RWPE1 (cell line): ENCODE data around the gene DNAJC11.
"Not testable (repeated sequence)": the region's sequence is repeated elsewhere in the genome, so short reads cannot be mapped to it uniquely, and the experiment has no call there.

Experiments
- CTCF ChIA-PET: fragments of 350-600 bp; sonication (Branson Sonifier 250); formaldehyde crosslinking; extraction: SDS; loops from one replicate; lab custom pipeline; 2021; lab: Yijun Ruan, JAX
- POLR2A ChIA-PET: fragments of 400-600 bp; formaldehyde crosslinking; extraction: SDS; loops from one replicate; lab custom pipeline; 2020; ENCODE audit warnings: antibody characterized with exemption; ENCODE audit not compliant: low non-redundant PET; lab: Yijun Ruan, JAX
- DNase-seq: peaks from one replicate; pipeline ENCODE4 v3.0.0; 2012; ENCODE audit warnings: low spot score
- H3K27ac ChIP-seq: fragments of 450-650 bp; 2 replicates; pipeline ENCODE4 v1.5.1; 2017
- CTCF ChIP-seq: fragments of 450-650 bp; conservative IDR thresholded peaks from 2 replicates; pipeline ENCODE4 v1.5.1; 2017; ENCODE audit warnings: low read depth, mild to moderate bottlenecking

DNAJC11 gene

DNA sequence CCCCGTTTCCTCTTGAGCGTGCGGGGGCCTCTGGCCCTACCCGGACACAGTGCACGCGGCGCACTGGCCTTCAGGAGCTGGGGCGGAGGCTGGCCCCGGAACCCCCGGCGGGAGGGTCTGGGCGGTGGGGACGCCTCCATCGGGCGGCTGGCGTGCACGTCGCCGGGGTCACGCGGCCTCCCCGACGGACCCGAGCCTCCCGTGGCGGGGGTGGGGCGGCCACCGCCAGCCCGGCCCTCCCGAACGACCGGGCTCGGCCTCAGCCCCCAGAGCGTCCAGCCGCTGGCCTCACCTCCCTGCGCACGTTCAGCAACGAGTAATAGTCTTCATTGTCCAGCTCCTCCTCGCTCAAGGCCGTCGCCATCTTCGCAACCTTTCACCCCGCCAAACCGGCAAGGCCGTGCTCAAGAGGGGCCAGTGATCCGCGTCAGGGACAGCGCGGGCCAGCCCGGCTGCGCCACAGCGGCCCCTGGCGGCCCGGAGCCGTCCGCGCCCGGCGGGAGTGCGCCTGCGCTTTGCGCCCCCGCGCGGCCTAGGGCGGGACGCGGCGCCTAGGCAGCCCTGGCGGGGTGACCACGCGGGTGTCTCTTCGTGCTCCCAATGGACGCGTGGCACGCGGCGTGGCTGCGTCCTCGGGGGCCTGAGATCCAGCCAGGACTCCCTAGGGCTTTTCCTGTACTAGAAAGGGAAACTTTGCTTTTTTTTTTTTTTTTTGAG, at the start of gene DNAJC11:
TSS of gene DNAJC11 (minus strand) at position 380 of the 717 bp plus-strand sequence. CDS start at position 364, 16 bp downstream.
- peak; percentile 91 for DNase-seq
- ChIA-PET CTCF (interaction anchor here (0.5 to 1.1 kb wide), 18 partner anchors 10 to 1829 kb away, joined by 3 to 7 read pairs (median 4); partner anchors contain the start of gene CAMTA1), POLR2A (interaction anchor here (0.7 kb wide), 1 partner anchor 83 kb away, joined by 4 read pairs; no protein-coding TSS in a partner anchor)
- TF ChIP-seq CTCF: peak; percentile 99
- peak within 1 kb of the TSS; percentile 69 for H3K27ac ChIP-seq

GRCh38 chr1:6750490-6750889, 48.9 kb upstream of the DNAJC11 start:
- H3K27ac ChIP-seq: no peak overlapping the region
- no peak for TF ChIP-seq CTCF
- POLR2A ChIA-PET: no interaction called here
- DNase-seq: no peak
- CTCF ChIA-PET: interaction anchor here (0.6 to 0.7 kb wide), 3 partner anchors 14 to 196 kb away, joined by 3 to 4 read pairs (median 3); partner anchors contain the start of gene NOL9

DNA sequence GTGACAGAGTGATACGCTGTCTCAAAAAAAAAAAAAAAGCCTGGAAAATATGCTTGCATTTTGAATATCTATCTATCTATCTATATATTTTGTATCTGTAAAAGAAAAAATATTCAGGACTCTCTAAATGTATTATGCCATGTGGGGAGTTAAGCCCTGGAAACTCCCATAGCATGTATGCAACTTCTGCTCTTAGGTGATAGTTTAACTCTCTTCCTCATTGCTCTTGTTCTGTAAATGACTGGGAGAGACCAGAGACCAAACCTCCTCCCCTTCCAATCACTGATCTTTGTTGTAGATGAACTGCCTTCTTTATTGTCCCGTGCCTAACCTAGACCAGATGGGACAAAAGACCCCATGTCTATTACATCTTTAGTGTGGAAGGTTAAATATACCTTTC, 46.1 kb upstream of the DNAJC11 start:
- no peak for DNase-seq
- ChIA-PET CTCF (no interaction called here), POLR2A (no interaction called here)
- H3K27ac ChIP-seq: no peak overlapping the region
- no peak for TF ChIP-seq CTCF

DNA sequence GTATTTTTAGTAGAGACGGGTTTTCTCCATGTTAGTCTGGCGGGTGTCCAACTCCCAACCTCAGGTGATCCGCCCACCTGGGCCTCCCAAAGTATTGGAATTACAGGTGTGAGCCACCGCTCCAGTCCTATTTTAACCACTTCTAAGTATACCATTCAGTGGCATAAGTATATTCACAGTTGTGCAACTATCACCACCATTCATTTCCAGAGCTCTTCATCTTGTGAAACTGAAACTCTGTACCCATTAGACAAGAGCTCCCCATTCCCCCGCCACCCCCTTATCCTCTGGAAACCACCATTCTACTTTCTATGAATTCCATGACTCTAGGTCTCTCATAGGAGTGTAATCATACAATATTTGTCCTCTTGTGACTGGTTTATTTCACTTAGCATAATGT, 43.5 kb upstream of the DNAJC11 start:
- H3K27ac ChIP-seq: peak overlapping the region; percentile 99
- TF ChIP-seq CTCF: no peak
- ChIA-PET CTCF (no interaction called here), POLR2A (no interaction called here)
- DNase-seq: no peak

DNA sequence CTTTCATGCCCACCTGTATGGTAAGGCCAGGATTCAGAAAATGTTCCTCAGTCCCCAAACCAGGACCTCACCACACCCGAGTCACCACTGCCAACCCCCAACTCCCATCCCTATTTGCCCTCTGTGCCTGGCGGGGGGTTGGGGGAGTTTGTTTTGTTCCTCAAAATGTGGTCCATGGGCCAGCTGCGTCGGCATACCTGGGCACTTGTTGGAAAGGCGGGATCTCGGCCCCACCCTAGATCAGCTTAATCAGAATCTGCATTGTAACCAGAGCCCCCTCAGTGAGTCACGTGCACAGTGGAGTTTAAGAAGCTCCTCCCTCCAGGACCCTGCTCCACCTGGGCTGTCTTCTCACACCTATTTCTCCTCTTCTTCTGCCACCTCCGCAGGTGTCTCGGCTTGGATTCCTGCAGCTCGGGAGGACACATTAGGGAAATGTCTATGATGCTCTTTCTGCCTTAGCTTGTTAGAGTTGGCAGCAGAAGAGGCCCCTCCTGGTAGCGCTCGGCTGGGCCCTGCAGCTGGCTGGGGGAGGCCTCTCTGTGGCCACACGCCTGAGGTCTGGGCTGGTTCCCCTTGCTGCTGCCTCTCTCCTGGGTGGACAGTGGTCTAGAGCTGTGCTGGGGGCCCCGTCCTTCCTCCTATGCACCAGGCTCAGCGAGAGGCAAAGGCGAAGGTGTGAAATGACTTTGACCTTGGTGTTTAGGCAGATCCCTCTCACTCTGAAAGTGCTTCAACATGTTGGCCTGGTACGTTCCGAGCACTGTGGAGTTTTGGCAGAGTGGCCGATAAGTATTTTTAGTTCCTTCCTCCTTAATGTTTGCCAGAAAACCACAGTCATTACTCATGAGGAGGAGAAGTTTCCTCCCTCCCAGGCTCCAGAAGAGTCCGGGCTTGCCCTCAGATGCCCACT, 41.8 kb upstream of the DNAJC11 start:
- peak; percentile 81 for DNase-seq
- POLR2A ChIA-PET: no interaction called here
- peak overlapping the region; percentile 99 for H3K27ac ChIP-seq
- CTCF ChIA-PET: interaction anchor here (0.5 kb wide), 1 partner anchor 377 kb away, joined by 6 read pairs; no protein-coding TSS in a partner anchor
- TF ChIP-seq CTCF: no peak

DNA sequence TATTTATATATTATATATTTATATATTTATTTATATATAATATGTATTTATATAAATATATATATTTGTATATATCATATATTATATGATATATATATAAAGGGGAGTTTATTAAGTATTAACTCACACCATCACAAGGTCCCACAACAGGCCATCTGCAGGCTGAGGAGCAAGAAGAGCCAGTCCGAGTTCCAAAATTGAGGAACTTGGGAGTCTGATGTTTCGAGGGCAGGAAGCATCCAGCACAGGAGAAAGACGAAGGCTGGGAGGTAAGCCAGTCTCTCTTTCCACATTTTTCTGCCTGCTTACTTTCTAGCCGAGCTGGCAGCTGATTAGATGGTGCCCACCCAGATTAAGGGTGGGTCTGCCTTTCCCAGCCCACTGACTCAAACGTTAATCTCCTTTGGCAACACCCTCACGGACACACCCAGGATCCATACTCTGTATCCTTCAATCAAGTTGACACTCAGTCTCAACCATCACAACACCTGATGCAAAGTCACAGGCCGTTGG, 41.1 kb upstream of the DNAJC11 start:
- POLR2A ChIA-PET, CTCF ChIA-PET, DNase-seq: not testable (repeated sequence)
- peak overlapping the region; percentile 99 for H3K27ac ChIP-seq
